ENCODE data around the gene TUBGCP6. TPM values are rescaled to one million over a fixed set of nuclear protein-coding genes. Genes with fewer than 3 reads are reported as not detected.

TUBGCP6 gene
- total and polyA plus RNA-seq, 4 donors, result 23.0 to 68.3 (median 51.0) TPM

DNA sequence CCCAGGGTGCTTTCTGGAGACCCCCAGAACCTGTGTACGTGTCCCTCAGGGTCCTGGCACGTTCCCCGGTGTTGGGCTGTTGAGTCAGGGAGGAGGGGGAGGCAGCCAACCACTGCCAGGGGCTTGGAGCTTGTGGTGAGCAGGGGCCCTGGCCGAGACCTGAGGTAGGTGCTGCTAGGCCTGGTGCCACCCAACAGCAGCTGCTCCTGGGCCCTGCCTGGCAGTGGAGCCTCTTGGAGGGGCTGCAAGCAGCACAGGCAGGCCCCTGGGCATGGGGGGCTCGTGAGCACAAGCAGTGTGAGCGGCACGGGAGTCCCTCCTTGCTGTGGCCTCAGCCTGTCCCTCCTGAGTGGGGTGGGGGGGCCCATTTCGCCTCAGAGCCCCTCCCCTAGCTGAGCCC is 51.2 kb downstream of the TUBGCP6 start:
- no peak overlapping the region for H3K27ac ChIP-seq (ENCODE audit: low read depth, low read length)

DNA sequence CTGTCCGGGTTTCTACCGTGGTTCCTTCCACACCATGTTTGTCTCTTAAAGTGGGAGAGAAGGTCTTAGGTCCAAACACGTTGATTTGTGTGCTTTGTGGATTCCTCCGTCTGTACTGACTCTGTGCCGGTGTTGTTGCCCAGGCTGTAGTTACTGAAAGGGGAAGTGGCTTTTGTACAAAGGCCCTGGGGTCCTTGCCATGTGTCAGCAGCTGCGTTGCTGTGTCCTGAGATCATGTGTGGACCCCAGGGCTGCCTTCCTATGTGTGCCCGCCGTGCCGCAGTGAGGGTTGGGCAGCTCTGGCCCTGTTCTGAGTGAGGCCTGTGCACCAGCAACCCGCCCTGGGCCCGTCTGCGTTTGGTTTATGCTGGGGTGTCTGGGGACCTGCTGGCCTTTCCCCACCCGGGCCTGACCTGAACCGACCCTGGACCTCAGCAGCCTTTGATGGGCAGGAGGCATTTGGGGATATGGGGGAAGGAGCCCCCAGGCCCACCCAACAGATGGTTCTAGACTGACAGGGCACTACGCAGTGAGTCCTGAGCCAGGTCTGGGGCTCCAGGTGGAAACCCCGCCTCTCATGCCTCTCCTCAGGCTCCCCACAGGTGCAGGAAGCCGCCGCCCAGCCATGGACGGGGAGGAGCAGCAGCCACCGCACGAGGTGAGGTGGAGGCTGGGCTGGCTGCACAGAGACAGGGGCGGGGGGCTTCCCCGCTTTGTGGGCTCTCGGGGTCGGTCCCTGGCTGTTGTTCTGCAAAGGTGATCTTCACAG is 52.2 kb downstream of the TUBGCP6 start:
- H3K27me3 ChIP-seq (ENCODE audit: control insufficient read depth, insufficient read depth, low read length), result no peaks in the 10 kb centered on the region
- peaks cover 32% of the 10 kb centered on the region for H3K4me1 ChIP-seq (ENCODE audit: control insufficient read depth, insufficient read depth, low read length)
- no peaks in the 10 kb centered on the region for H3K9me3 ChIP-seq (ENCODE audit: control insufficient read depth, insufficient read depth, low read length)
- no peak overlapping the region for H3K4me3 ChIP-seq (ENCODE audit: low read depth, low read length)
- 90% methylated on average over 25 of the region's 25 CpGs for WGBS (ENCODE audit: insufficient coverage)
- no peak overlapping the region for H3K27ac ChIP-seq (ENCODE audit: low read depth, low read length)
- DNase-seq (ENCODE audit: low read depth in 4 of 6, low spot score in 6 of 6), result no peak
- H3K36me3 ChIP-seq (ENCODE audit: control insufficient read depth, insufficient read depth, low read length), result peaks cover 81% of the 10 kb centered on the region

More for the DNA sequence above, 51.2 kb downstream of the TUBGCP6 start:
- peaks cover 32% of the 10 kb centered on the region for H3K4me1 ChIP-seq (ENCODE audit: control insufficient read depth, insufficient read depth, low read length)
- peaks cover 86% of the 10 kb centered on the region for H3K36me3 ChIP-seq (ENCODE audit: control insufficient read depth, insufficient read depth, low read length)
- H3K4me3 ChIP-seq (ENCODE audit: low read depth, low read length), result no peak overlapping the region
- no peaks in the 10 kb centered on the region for H3K27me3 ChIP-seq (ENCODE audit: control insufficient read depth, insufficient read depth, low read length)
- no peaks in the 10 kb centered on the region for H3K9me3 ChIP-seq (ENCODE audit: control insufficient read depth, insufficient read depth, low read length)
- whole genome bisulfite sequencing (ENCODE audit: insufficient coverage), result 92% methylated on average over 8 of the region's 8 CpGs
- DNase-seq (ENCODE audit: low read depth in 4 of 6, low spot score in 6 of 6), result no peak

- Histone ChIP-seq H3K9me3 (ENCODE audit: control insufficient read depth, insufficient read depth, low read length) (no peaks in the 10 kb centered on the region), H3K4me1 (ENCODE audit: control insufficient read depth, insufficient read depth, low read length) (peaks cover 38% of the 10 kb centered on the region), H3K27ac (ENCODE audit: low read depth, low read length) (peak overlapping the region; percentile 47), H3K36me3 (ENCODE audit: control insufficient read depth, insufficient read depth, low read length) (peaks cover 71% of the 10 kb centered on the region), H3K27me3 (ENCODE audit: control insufficient read depth, insufficient read depth, low read length) (no peaks in the 10 kb centered on the region), H3K4me3 (ENCODE audit: low read depth, low read length) (peak overlapping the region; percentile 18)
- DNase-seq (ENCODE audit: low read depth in 4 of 6, low spot score in 6 of 6), result no peak
- WGBS (ENCODE audit: insufficient coverage), result 77% methylated on average over 17 of the region's 18 CpGs
Measured at GRCh38 chr22:50190941-50191741, 53.7 kb downstream of the TUBGCP6 start.

GRCh38 chr22:50190182-50190940 is 54.5 kb downstream of the TUBGCP6 start:
- H3K4me1 ChIP-seq (ENCODE audit: control insufficient read depth, insufficient read depth, low read length), result peaks cover 39% of the 10 kb centered on the region
- no peaks in the 10 kb centered on the region for H3K27me3 ChIP-seq (ENCODE audit: control insufficient read depth, insufficient read depth, low read length)
- peak overlapping the region; percentile 47 for H3K27ac ChIP-seq (ENCODE audit: low read depth, low read length)
- H3K36me3 ChIP-seq (ENCODE audit: control insufficient read depth, insufficient read depth, low read length), result peaks cover 64% of the 10 kb centered on the region
- DNase-seq (ENCODE audit: low read depth in 4 of 6, low spot score in 6 of 6), result peak in 2 of 6 donors; percentile 38 to 67
- 19% methylated on average over 43 of the region's 43 CpGs for WGBS (ENCODE audit: insufficient coverage)
- H3K9me3 ChIP-seq (ENCODE audit: control insufficient read depth, insufficient read depth, low read length), result no peaks in the 10 kb centered on the region
- H3K4me3 ChIP-seq (ENCODE audit: low read depth, low read length), result peak overlapping the region; percentile 18

DNA sequence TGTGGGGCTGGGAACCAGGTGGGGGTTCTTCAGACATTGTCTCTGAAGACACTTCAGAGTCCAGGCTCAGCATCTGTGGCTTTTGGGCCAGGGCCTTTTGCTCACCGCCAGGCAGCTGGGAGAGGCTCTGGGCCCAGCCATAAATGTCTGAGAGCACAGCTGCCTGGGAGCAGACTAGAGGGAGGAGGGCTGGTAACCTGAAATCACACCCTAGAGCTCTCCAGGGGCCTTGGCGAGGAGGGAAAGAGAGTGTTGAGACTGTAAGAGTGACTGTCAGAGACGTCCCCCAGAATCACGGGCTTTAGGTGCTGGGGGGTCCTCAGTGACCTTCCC is 55.0 kb downstream of the TUBGCP6 start:
- no peak for DNase-seq (ENCODE audit: low read depth in 4 of 6, low spot score in 6 of 6)
- 27% methylated on average over 4 of the region's 4 CpGs for WGBS (ENCODE audit: insufficient coverage)
- H3K4me3 ChIP-seq (ENCODE audit: low read depth, low read length), result no peak overlapping the region
- H3K36me3 ChIP-seq (ENCODE audit: control insufficient read depth, insufficient read depth, low read length), result peaks cover 59% of the 10 kb centered on the region
- H3K4me1 ChIP-seq (ENCODE audit: control insufficient read depth, insufficient read depth, low read length), result peaks cover 44% of the 10 kb centered on the region
- H3K27ac ChIP-seq (ENCODE audit: low read depth, low read length), result peak overlapping the region; percentile 47
- H3K27me3 ChIP-seq (ENCODE audit: control insufficient read depth, insufficient read depth, low read length), result no peaks in the 10 kb centered on the region
- H3K9me3 ChIP-seq (ENCODE audit: control insufficient read depth, insufficient read depth, low read length), result no peaks in the 10 kb centered on the region

GRCh38 chr22:50189184-50189848 is 55.5 kb downstream of the TUBGCP6 start:
- Histone ChIP-seq H3K4me1 (ENCODE audit: control insufficient read depth, insufficient read depth, low read length) (peaks cover 48% of the 10 kb centered on the region), H3K27ac (ENCODE audit: low read depth, low read length) (no peak overlapping the region)

GRCh38 chr22:50188356-50188755 is 56.5 kb downstream of the TUBGCP6 start:
- H3K27me3 ChIP-seq (ENCODE audit: control insufficient read depth, insufficient read depth, low read length), result no peaks in the 10 kb centered on the region
- no peak overlapping the region for H3K27ac ChIP-seq (ENCODE audit: low read depth, low read length)
- no peaks in the 10 kb centered on the region for H3K9me3 ChIP-seq (ENCODE audit: control insufficient read depth, insufficient read depth, low read length)
- 93% methylated on average over 10 of the region's 11 CpGs for WGBS (ENCODE audit: insufficient coverage)
- peaks cover 45% of the 10 kb centered on the region for H3K36me3 ChIP-seq (ENCODE audit: control insufficient read depth, insufficient read depth, low read length)
- no peak for DNase-seq (ENCODE audit: low read depth in 4 of 6, low spot score in 6 of 6)
- no peak overlapping the region for H3K4me3 ChIP-seq (ENCODE audit: low read depth, low read length)
- H3K4me1 ChIP-seq (ENCODE audit: control insufficient read depth, insufficient read depth, low read length), result peaks cover 57% of the 10 kb centered on the region

More at GRCh38 chr22:50189184-50189848, 55.5 kb downstream of the TUBGCP6 start:
- peaks cover 54% of the 10 kb centered on the region for H3K36me3 ChIP-seq (ENCODE audit: control insufficient read depth, insufficient read depth, low read length)
- H3K27me3 ChIP-seq (ENCODE audit: control insufficient read depth, insufficient read depth, low read length), result no peaks in the 10 kb centered on the region
- WGBS (ENCODE audit: insufficient coverage), result 73% methylated on average over 18 of the region's 20 CpGs
- DNase-seq (ENCODE audit: low read depth in 4 of 6, low spot score in 6 of 6), result no peak
- H3K4me3 ChIP-seq (ENCODE audit: low read depth, low read length), result no peak overlapping the region
- no peaks in the 10 kb centered on the region for H3K9me3 ChIP-seq (ENCODE audit: control insufficient read depth, insufficient read depth, low read length)

- H3K36me3 ChIP-seq (ENCODE audit: control insufficient read depth, insufficient read depth, low read length), result peaks cover 44% of the 10 kb centered on the region
- DNase-seq (ENCODE audit: low read depth in 4 of 6, low spot score in 6 of 6), result peak in 1 of 6 donors; percentile 34
- H3K27ac ChIP-seq (ENCODE audit: low read depth, low read length), result no peak overlapping the region
- WGBS (ENCODE audit: insufficient coverage), result 51% methylated on average over 23 of the region's 26 CpGs
- no peaks in the 10 kb centered on the region for H3K9me3 ChIP-seq (ENCODE audit: control insufficient read depth, insufficient read depth, low read length)
- H3K4me3 ChIP-seq (ENCODE audit: low read depth, low read length), result peak overlapping the region; percentile 36
- peaks cover 54% of the 10 kb centered on the region for H3K4me1 ChIP-seq (ENCODE audit: control insufficient read depth, insufficient read depth, low read length)
- no peaks in the 10 kb centered on the region for H3K27me3 ChIP-seq (ENCODE audit: control insufficient read depth, insufficient read depth, low read length)
Measured at GRCh38 chr22:50186761-50187523, 57.9 kb downstream of the TUBGCP6 start.
